ENCODE data around the gene CARM1. TPM values are rescaled to one million over a fixed set of nuclear protein-coding genes. Genes with fewer than 3 reads are reported as not detected.

CARM1 gene
- total RNA-seq, 2 donors from 2014 or later = 18.5 to 21.2 TPM

DNA sequence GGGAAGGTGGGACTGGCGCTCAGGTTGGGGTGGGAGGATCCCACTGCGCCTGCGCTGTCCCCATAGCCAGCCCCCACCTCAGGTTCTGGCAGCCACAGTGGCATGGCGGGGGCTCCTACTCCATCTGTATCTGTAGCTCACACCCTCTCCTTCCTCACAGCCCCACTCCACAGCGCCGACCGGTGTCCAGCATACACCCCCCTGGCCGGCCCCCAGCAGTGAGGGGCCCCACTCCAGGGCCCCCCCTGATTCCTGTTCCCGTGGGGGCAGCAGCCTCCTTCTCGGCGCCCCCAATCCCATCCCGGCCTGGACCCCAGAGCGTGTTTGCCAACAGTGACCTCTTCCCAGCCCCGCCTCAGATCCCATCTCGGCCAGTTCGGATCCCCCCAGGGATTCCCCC lies 41.4 kb upstream of the CARM1 start:
- Histone ChIP-seq H3K9me3 (no peaks in the 10 kb centered on the region), H3K4me3 (no peak overlapping the region), H3K27ac (no peak overlapping the region), H3K27me3 (replicated peaks; ENCODE audit: insufficient read depth) (no peaks in the 10 kb centered on the region), H3K36me3 (peaks cover 14% of the 10 kb centered on the region), H3K4me1 (ENCODE audit: control insufficient read depth in 1 of 2, low read depth in 2 of 2) (no peaks in the 10 kb centered on the region)
- DNase-seq (ENCODE audit: low spot score) = no peak
- TF ChIP-seq, protein P1, sequence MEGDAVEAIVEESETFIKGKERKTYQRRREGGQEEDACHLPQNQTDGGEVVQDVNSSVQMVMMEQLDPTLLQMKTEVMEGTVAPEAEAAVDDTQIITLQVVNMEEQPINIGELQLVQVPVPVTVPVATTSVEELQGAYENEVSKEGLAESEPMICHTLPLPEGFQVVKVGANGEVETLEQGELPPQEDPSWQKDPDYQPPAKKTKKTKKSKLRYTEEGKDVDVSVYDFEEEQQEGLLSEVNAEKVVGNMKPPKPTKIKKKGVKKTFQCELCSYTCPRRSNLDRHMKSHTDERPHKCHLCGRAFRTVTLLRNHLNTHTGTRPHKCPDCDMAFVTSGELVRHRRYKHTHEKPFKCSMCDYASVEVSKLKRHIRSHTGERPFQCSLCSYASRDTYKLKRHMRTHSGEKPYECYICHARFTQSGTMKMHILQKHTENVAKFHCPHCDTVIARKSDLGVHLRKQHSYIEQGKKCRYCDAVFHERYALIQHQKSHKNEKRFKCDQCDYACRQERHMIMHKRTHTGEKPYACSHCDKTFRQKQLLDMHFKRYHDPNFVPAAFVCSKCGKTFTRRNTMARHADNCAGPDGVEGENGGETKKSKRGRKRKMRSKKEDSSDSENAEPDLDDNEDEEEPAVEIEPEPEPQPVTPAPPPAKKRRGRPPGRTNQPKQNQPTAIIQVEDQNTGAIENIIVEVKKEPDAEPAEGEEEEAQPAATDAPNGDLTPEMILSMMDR (IDR thresholded peaks at IDR 0.05) = no peak
- ATAC-seq (ENCODE audit: insufficient number of reproducible peaks, low FRiP score, low read depth) = no peak

DNA sequence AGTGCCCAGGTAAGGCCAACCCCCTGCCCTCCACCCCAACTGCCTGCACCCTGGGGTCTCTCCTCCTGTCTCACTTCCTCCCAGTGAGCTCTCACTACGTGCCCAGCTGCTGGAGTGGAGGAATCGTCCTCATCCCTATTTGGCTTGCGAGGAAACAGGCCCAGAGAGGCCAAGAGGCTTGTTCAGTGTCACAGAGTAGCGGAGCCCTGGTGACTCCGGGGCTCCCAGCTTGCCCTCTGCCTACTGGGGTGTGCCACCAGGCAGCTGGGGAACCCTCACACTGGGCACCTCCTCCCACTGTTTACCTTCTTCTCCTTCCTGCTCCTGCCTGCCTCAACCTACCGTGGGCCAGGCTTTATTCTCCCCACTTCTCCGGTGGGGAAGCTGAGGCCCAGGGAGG lies 41.0 kb upstream of the CARM1 start:
- DNase-seq (ENCODE audit: low spot score) = no peak
- H3K9me3 ChIP-seq = no peaks in the 10 kb centered on the region
- H3K36me3 ChIP-seq = peaks cover 12% of the 10 kb centered on the region
- no peaks in the 10 kb centered on the region for H3K4me1 ChIP-seq (ENCODE audit: control insufficient read depth in 1 of 2, low read depth in 2 of 2)
- no peak overlapping the region for H3K27ac ChIP-seq
- TF ChIP-seq, protein P1 (IDR thresholded peaks at IDR 0.05) = no peak
- no peaks in the 10 kb centered on the region for H3K27me3 ChIP-seq (replicated peaks; ENCODE audit: insufficient read depth)
- no peak overlapping the region for H3K4me3 ChIP-seq
- ATAC-seq (ENCODE audit: insufficient number of reproducible peaks, low FRiP score, low read depth) = no peak

DNA sequence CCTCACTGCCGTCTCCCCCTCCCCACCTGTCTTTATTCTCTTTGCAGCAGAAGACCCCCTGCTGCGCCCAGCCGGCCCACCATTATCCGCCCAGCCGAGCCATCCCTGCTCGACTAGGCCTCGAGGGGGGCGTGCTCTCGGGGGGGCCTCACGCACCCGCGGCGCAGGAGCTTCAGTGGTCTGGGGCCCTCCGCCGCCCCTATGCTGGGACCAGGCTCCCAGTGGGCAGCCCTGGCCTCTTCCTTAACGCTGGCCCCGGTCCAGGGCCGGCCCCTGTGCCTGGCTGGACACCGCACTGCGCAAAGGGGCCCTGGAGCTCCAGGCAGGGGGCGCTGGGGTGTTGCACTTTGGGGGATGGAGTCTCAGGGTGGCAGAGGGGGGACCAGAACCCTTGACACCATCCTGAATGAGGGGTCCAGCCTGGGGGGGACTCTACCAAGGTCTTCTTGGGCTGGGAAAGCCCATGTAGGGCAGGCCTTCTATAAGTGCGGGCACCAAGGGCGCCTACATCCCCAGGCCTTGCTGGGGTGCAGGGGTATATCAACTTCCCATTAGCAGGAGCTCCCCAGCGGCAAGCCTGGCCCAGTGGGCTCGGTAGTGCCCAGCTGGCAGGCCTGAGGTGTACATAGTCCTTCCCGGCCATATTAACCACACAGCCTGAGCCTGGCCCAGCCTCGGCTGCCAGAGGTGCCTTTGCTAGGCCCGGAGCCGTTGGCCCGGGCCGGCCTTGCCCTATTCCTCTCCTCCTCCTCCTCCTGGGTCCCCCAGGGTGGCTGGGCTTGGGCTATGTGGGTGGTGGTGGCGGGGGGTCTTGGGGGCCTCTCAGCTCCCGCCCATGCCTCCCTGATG lies 40.2 kb upstream of the CARM1 start:
- no peak for ATAC-seq (ENCODE audit: insufficient number of reproducible peaks, low FRiP score, low read depth)

DNA sequence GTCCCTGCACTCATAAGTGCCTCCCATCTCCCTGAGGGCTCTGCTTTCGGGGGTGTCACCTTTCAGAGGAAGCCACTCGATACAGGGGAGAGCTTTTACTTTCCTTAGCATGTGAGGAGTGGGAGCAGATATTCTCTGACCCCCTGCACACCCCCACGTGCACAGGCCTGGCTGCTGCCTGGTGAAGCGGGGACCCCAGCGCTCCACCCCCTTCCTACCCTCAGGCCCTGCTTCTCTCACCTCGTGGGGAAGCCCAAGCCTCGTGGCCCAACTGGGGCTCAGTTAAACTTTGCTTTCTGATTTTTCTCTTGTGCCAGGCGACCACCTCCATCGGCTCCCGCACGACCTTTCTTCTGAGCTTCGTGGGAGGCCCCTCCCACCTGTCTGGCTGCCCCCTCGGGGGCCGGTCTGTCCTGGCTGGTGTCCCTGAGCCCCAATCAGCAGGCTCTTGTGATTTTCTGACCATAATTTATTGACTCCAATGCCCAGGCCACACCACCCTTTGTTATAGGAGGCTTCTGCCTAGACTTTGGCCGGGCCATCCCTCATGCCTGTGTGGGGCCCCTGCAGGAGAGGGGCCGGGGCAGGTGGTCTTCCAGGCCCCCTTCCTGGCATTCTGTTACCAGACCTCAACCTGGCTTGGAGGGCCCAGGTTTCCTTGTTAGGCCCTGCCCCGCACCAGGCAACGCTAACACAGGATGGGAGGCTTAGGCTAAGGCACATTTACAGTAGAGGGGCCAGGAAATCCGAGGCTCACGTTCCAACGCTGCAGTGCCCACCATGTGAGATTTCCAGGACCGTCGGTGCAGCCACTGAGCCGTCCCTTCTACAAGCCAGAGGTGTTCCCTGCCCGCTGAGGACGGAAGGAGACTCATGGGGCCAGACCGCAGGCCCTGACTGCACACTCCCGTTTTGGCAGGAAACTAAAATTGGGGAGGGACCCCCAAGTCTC lies 39.1 kb upstream of the CARM1 start:
- Histone ChIP-seq H3K36me3 (peaks cover 7% of the 10 kb centered on the region), H3K27ac (no peak overlapping the region), H3K4me1 (ENCODE audit: control insufficient read depth in 1 of 2, low read depth in 2 of 2) (peaks cover 0 to 7% of the 10 kb centered on the region in 2 donors), H3K27me3 (replicated peaks; ENCODE audit: insufficient read depth) (no peaks in the 10 kb centered on the region), H3K9me3 (no peaks in the 10 kb centered on the region), H3K4me3 (no peak overlapping the region)
- TF ChIP-seq, protein P1 (IDR thresholded peaks at IDR 0.05) = no peak
- ATAC-seq (ENCODE audit: insufficient number of reproducible peaks, low FRiP score, low read depth) (no peak), DNase-seq (ENCODE audit: low spot score) (no peak)

More for the DNA sequence above, 40.2 kb upstream of the CARM1 start:
- DNase-seq (ENCODE audit: low spot score) = no peak
- Histone ChIP-seq H3K4me1 (ENCODE audit: control insufficient read depth in 1 of 2, low read depth in 2 of 2) (no peaks in the 10 kb centered on the region), H3K27me3 (replicated peaks; ENCODE audit: insufficient read depth) (no peaks in the 10 kb centered on the region), H3K27ac (no peak overlapping the region), H3K4me3 (no peak overlapping the region), H3K36me3 (peaks cover 10% of the 10 kb centered on the region), H3K9me3 (no peaks in the 10 kb centered on the region)
- TF ChIP-seq, protein P1 (IDR thresholded peaks at IDR 0.05) = no peak

DNA sequence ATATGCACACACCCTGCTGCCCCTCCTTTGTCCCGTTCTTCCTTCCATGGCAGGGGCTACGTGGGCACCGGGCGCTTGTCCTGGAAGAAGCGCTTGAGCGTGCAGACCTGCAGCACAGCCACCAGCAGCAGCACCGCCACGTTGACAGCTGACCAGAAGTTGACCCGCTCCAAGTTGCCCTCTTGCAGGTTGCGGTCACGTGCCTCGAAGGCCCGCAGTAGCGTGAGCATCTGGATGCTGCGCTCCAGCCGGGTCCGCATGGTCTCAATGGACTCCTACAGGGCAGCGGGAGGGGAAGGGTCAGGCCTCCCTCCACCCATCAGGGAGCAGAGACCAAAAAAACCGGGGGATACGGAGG lies 38.4 kb upstream of the CARM1 start:
- H3K36me3 ChIP-seq = peaks cover 7% of the 10 kb centered on the region

More for the DNA sequence above, 38.4 kb upstream of the CARM1 start:
- Histone ChIP-seq H3K9me3 (no peaks in the 10 kb centered on the region), H3K4me1 (ENCODE audit: control insufficient read depth in 1 of 2, low read depth in 2 of 2) (peaks cover 0 to 7% of the 10 kb centered on the region in 2 donors), H3K27me3 (replicated peaks; ENCODE audit: insufficient read depth) (no peaks in the 10 kb centered on the region), H3K27ac (no peak overlapping the region), H3K4me3 (no peak overlapping the region)
- no peak for DNase-seq (ENCODE audit: low spot score)
- TF ChIP-seq, protein P1 (IDR thresholded peaks at IDR 0.05) = no peak
- ATAC-seq (ENCODE audit: insufficient number of reproducible peaks, low FRiP score, low read depth) = no peak

Measured in thoracic aorta (tissue), 2 donors.